K562 (cell line): ENCODE measurements around the gene CNTD1. TPM values are rescaled to one million over a fixed set of nuclear protein-coding genes. Genes with fewer than 3 reads are reported as not detected.

Experiments
- ATF1 ChIP-seq, 2 experiments: fragments of 450-650 bp in 1 of 2; IDR thresholded peaks; 2 replicates each; pipeline ENCODE4 v1.6.1; 2016; ENCODE audit warnings: missing compliant biosample characterization in 1 of 2, missing genetic modification characterization in 1 of 2
- ETV6 ChIP-seq, 3 experiments: fragments of 150-350 bp in 1 of 3; sonication (generic) in 1 of 3; formaldehyde crosslinking in 1 of 3; IDR thresholded peaks; 2 replicates each; pipeline versions ENCODE4 v1.6.1 to v1.8.0; 2014 to 2022; ENCODE audit warnings: borderline replicate concordance in 2 of 3, low read depth in 2 of 3, antibody characterized with exemption in 1 of 3, low read length in 1 of 3, mild to moderate bottlenecking in 1 of 3, missing genetic modification reagents in 1 of 3
- GABPB2 ChIP-seq: fragments of 250-450 bp; sonication (Bioruptor Pico); conservative IDR thresholded peaks from 2 replicates; pipeline ENCODE4 v1.5.1; 2021; ENCODE audit warnings: mild to moderate bottlenecking
- MEF2A ChIP-seq: IDR thresholded peaks from 2 replicates; pipeline ENCODE4 v1.6.1; 2011; ENCODE audit warnings: low read depth, mild to moderate bottlenecking, low read length, moderate library complexity; ENCODE audit not compliant: control insufficient read depth
- MLLT1 ChIP-seq, 2 experiments: fragments of 450-650 bp; IDR thresholded peaks; 2 replicates each; pipeline ENCODE4 v1.6.1; 2016
- NELFE ChIP-seq: IDR thresholded peaks from 2 replicates; pipeline ENCODE4 v1.6.1; 2011; ENCODE audit warnings: mild to moderate bottlenecking; ENCODE audit not compliant: insufficient read depth, insufficient read length
- TAF7 ChIP-seq: fragments of 450-650 bp; IDR thresholded peaks from 2 replicates; pipeline ENCODE4 v1.6.1; 2016; ENCODE audit warnings: missing genetic modification characterization, missing compliant biosample characterization
- TFAP4 ChIP-seq: sonication (generic); formaldehyde crosslinking; IDR thresholded peaks from 2 replicates; pipeline ENCODE4 v1.8.0; 2022; ENCODE audit warnings: missing genetic modification reagents, mild to moderate bottlenecking, moderate library complexity, borderline replicate concordance
- ZNF592 ChIP-seq: fragments of 450-650 bp; IDR thresholded peaks from 2 replicates; pipeline ENCODE4 v1.6.1; 2017; ENCODE audit warnings: antibody characterized with exemption, mild to moderate bottlenecking
- polyA plus RNA-seq, 8 experiments: library from polyadenylated mRNA; depleted of rRNA in 4 of 8; stranded (reverse) in 5 of 8; unstranded in 3 of 8; fragments of >200 nt; fragmentation: Nextera tagmentation in 2 of 8; fragmentation: Illumina TruSeq in 1 of 8; extraction: Ambion mirVana in 2 of 8; extraction: Trizol in 1 of 8; gene quantifications; 2 replicates each; pipeline versions ENCODE4 v1.2.1 to v1.2.3, GENCODE V29; 2011 to 2014; ENCODE audit warnings: inconsistent platforms in 1 of 8, missing spikeins in 1 of 8
- total RNA-seq, 7 experiments: library from RNA; depleted of rRNA in 6 of 7; stranded (reverse); fragments of >200 nt in 6 of 7; fragmentation: Illumina TruSeq in 2 of 7; extraction: Trizol in 2 of 7; gene quantifications; 2 replicates each; pipeline versions ENCODE4 v1.2.1 to v1.2.3, GENCODE V29; 2011 to 2021; ENCODE audit warnings: low replicate concordance in 1 of 7

CNTD1 gene
- total and polyA plus RNA-seq, 9 of the 15 experiments (the other 6 are each of a cell fraction or from before 2014, with no cell fraction given), result 0.12 to 0.86 (median 0.41) TPM; not detected in 1

DNA sequence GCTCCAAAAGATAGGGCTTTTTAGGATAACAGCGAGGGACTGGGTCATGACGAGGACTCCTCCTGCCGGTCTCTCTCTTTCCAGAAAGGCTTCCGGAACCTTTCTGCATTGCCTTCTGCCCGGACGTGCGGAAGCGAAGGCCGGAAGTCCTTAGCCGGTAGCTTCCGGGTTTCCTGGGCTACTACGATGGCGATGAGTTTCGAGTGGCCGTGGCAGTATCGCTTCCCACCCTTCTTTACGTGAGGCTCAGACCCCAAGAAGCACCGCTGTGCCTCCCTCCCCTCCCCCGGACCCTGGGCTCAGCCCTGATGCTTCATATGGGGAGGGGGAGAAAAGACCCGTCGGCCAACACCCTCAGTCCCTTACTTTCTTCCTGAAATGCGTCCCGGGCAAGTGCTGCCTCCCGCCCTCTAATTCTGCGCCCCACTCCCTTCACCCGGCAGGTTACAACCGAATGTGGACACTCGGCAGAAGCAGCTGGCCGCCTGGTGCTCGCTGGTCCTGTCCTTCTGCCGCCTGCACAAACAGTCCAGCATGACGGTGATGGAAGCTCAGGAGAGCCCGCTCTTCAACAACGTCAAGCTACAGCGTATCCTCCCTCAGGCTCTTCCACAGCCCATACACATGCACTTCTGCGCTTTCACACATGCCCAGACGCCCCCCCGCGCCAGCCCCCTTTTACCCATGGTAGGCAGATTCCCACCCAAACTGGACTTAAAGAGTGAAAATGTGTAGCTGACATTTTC lies 25.2 kb upstream of the CNTD1 start, which contains the start of gene VPS25 (continued):
- TF ChIP-seq ATF1 (CRISPR knock-in tag; IDR thresholded peaks at IDR 0.05), result no peak
- TF ChIP-seq ATF1 (tag; IDR thresholded peaks at IDR 0.05), result peak; percentile 62
- TF ChIP-seq TAF7 (tag), result peak; percentile 95
- peak; percentile 81 to 89; a peak in 2 of 4 replicates for TF ChIP-seq ETV6 (IDR thresholded peaks at IDR 0.05; ENCODE audit: borderline replicate concordance in 1 of 2, low read depth in 2 of 2, low read length in 1 of 2)
- no peak for TF ChIP-seq ETV6 (CRISPR knock-in tag; IDR thresholded peaks at IDR 0.05; ENCODE audit: borderline replicate concordance)
- peak; percentile 24; the same call in 1 of the 2 replicates for TF ChIP-seq ZNF592
- TF ChIP-seq GABPB2 (CRISPR knock-in tag), result no peak
- peak; percentile 37; the same call in 1 of the 2 replicates for TF ChIP-seq MEF2A
- TF ChIP-seq MLLT1 (IDR thresholded peaks at IDR 0.05), result no peak
- TF ChIP-seq NELFE, result no peak
- TF ChIP-seq TFAP4 (CRISPR knock-in tag), result peak; percentile 54; the same call in 1 of the 2 replicates
